Lower leg skin (tissue), 3 donors: ENCODE measurements around the gene PPIP5K2.

Experiments
- CTCF ChIP-seq, 3 donors: fragments of 450-650 bp; IDR thresholded peaks; one replicate each; pipeline ENCODE4 v1.5.1; 2016; ENCODE audit warnings: antibody characterized with exemption in 3 of 3, mild to moderate bottlenecking in 3 of 3, moderate library complexity in 2 of 3
- POLR2A ChIP-seq, 2 donors: fragments of 450-650 bp; IDR thresholded peaks; one replicate each; pipeline ENCODE4 v1.6.1; 2016 to 2017; ENCODE audit warnings: antibody characterized with exemption in 2 of 2, mild to moderate bottlenecking in 1 of 2, moderate library complexity in 1 of 2

GRCh38 chr5:103110403-103110802 is 9.7 kb upstream of the PPIP5K2 start:
- TF ChIP-seq CTCF (IDR thresholded peaks at IDR 0.05) = no peak
- no peak for TF ChIP-seq POLR2A (IDR thresholded peaks at IDR 0.05)
